ENCODE data around the gene PTPRK. TPM values are rescaled to one million over a fixed set of nuclear protein-coding genes. Genes with fewer than 3 reads are reported as not detected.
A peak's percentile ranks its signal among the peaks of the same experiment; 100 is the strongest.

The PTPRK gene
- total and polyA plus RNA-seq, 4 experiments from 2014 or later = 0.47 to 1.5 (median 0.61) TPM; not detected in 1

GRCh38 chr6:127976796-127977195 is 543.6 kb downstream of the PTPRK start:
- Mint-ChIP-seq H3K4me3 (no peak overlapping the region), H3K4me1 (peaks cover 34 to 46% (median 42%) of the 10 kb centered on the region in 4 donors), H3K27me3 (no peaks in the 10 kb centered on the region), H3K9me3 (peaks cover 0 to 2% (median 0%) of the 10 kb centered on the region in 8 donors), H3K36me3 (peaks cover 0 to 1% of the 10 kb centered on the region in 2 donors), H3K27ac (no peak overlapping the region)
- ChIA-PET CTCF (ENCODE audit: partially characterized antibody) (interaction anchor here (0.9 to 4.7 kb wide), 2 partner anchors 58 to 121 kb away, joined by 3 to 30 read pairs; no protein-coding TSS in a partner anchor), POLR2A (ENCODE audit: partially characterized antibody) (no interaction called here)
- intact Hi-C loops (cut with micrococcal nuclease) = no loop called here
- H3K9me3 ChIP-seq (ENCODE audit: control insufficient read depth in 1 of 2, low read length in 2 of 2) = no peaks in the 10 kb centered on the region
- H3K4me3 ChIP-seq (ENCODE audit: low read length in 2 of 2) = no peak overlapping the region
- H3K27me3 ChIP-seq (ENCODE audit: insufficient read depth, low read length) = no peaks in the 10 kb centered on the region
- H3K27ac ChIP-seq (ENCODE audit: low read depth, low read length) = no peak overlapping the region
- no peaks in the 10 kb centered on the region for H3K36me3 ChIP-seq (ENCODE audit: insufficient read depth, low read length)
- no peak for DNase-seq
- H3K4me1 ChIP-seq (ENCODE audit: insufficient read depth, low read length) = peaks cover 33% of the 10 kb centered on the region

DNA sequence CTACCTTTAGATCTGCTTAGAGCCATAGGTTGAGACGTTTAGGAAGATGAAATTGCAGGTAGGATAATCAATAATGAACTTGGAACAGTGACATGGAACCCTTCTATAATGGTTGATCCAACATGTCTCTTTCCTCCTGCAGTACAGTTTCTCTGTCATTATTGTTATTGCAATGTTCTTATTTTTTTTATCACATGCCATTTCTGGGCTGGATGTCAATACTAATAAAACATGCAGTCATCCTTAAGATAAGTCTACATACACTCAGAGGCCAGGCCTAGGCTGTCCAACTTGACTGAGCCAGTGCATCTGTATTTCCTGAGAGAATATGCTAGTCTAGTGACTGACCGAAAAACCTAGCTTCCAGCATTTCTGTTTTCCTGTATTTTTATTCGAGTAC is 544.3 kb downstream of the PTPRK start:
- H3K4me3 ChIP-seq (ENCODE audit: low read length in 2 of 2) = no peak overlapping the region
- H3K9me3 Mint-ChIP-seq = peaks cover 0 to 2% (median 0%) of the 10 kb centered on the region in 8 donors
- H3K36me3 Mint-ChIP-seq = no peaks in the 10 kb centered on the region
- H3K27me3 ChIP-seq (ENCODE audit: insufficient read depth, low read length) = no peaks in the 10 kb centered on the region
- H3K4me1 ChIP-seq (ENCODE audit: insufficient read depth, low read length) = peaks cover 39% of the 10 kb centered on the region
- ChIA-PET CTCF (ENCODE audit: partially characterized antibody) (interaction anchor here (0.9 to 4.7 kb wide), 2 partner anchors 57 to 121 kb away, joined by 3 to 30 read pairs; no protein-coding TSS in a partner anchor), POLR2A (ENCODE audit: partially characterized antibody) (interaction anchor here (1.1 kb wide), 1 partner anchor 26 kb away, joined by 3 read pairs; no protein-coding TSS in a partner anchor)
- H3K27me3 Mint-ChIP-seq = no peaks in the 10 kb centered on the region
- intact Hi-C loops (cut with micrococcal nuclease) = no loop called here
- H3K4me3 Mint-ChIP-seq = no peak overlapping the region
- no peaks in the 10 kb centered on the region for H3K36me3 ChIP-seq (ENCODE audit: insufficient read depth, low read length)
- H3K27ac ChIP-seq (ENCODE audit: low read depth, low read length) = no peak overlapping the region
- DNase-seq = no peak
- H3K27ac Mint-ChIP-seq = no peak overlapping the region
- H3K9me3 ChIP-seq (ENCODE audit: control insufficient read depth in 1 of 2, low read length in 2 of 2) = no peaks in the 10 kb centered on the region
- H3K4me1 Mint-ChIP-seq = peaks cover 40 to 53% (median 47%) of the 10 kb centered on the region in 4 donors

DNA sequence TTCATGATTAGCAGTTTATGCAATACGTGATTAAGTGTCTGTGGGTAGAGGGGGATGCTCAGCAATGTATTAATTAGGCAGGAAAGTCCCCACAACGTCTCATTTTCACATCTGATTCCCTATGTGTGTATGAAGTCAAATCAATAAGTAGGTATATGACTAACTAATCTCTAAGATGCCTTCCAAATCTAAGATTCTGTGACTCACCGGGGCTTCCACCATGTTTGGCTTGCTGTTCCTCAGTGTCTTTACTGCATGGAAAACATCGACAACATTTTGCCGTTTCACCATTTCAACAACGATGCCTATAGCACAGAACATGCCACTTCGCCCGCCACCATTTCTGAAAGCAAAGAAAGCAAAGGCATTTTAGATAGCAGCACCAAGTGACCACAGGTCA is 547.6 kb downstream of the PTPRK start:
- H3K27me3 ChIP-seq (ENCODE audit: insufficient read depth, low read length) = no peaks in the 10 kb centered on the region
- peak in 1 of 5 donors; percentile 66 for DNase-seq
- H3K9me3 ChIP-seq (ENCODE audit: control insufficient read depth in 1 of 2, low read length in 2 of 2) = no peaks in the 10 kb centered on the region
- Mint-ChIP-seq H3K27me3 (no peaks in the 10 kb centered on the region), H3K4me3 (peak overlapping the region in 7 of 8 donors; percentile 23 to 90 (median 52)), H3K36me3 (no peaks in the 10 kb centered on the region), H3K4me1 (peaks cover 39 to 53% (median 47%) of the 10 kb centered on the region in 4 donors), H3K27ac (peak overlapping the region; percentile 33 to 98 (median 97)), H3K9me3 (peaks cover 0 to 2% (median 0%) of the 10 kb centered on the region in 8 donors)
- intact Hi-C loops (cut with micrococcal nuclease) = loop anchor here (1.0 to 2.0 kb wide), 7 partner anchors 22 to 236 kb away; partner anchors contain the start of gene THEMIS
- CTCF ChIA-PET (ENCODE audit: partially characterized antibody) = interaction anchor here (1.0 to 6.5 kb wide), 9 partner anchors 38 to 355 kb away, joined by 3 to 48 read pairs (median 5); partner anchors contain the start of gene THEMIS
- H3K27ac ChIP-seq (ENCODE audit: low read depth, low read length) = peak overlapping the region; percentile 71
- POLR2A ChIA-PET (ENCODE audit: partially characterized antibody) = interaction anchor here (0.8 to 5.5 kb wide), 18 partner anchors 12 to 117 kb away, joined by 3 to 55 read pairs (median 6); partner anchors contain the start of gene THEMIS
- no peaks in the 10 kb centered on the region for H3K36me3 ChIP-seq (ENCODE audit: insufficient read depth, low read length)
- peak overlapping the region in 1 of 2 donors; percentile 5 for H3K4me3 ChIP-seq (ENCODE audit: low read length in 2 of 2)
- peaks cover 56% of the 10 kb centered on the region for H3K4me1 ChIP-seq (ENCODE audit: insufficient read depth, low read length)

DNA sequence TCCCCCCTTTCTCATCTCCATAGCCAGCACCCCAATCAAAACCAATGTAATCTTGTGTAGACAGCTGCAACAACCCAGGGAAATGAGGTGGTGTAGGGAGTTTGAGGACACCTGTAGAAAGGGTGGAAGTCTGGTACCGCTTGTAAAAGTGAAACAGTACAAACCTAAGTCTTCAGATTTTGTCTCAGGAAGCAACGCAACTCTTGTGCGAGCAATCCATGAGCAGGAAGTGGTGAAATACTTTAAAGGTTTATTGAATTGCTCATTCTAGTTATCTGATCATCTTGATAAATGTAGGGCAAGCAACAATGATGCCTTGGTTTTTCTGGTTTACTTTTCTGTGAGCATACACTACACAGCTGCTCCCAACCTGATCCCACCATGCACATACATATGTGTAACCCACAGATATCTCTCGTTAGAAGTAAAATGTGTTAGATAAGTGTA is 548.4 kb downstream of the PTPRK start:
- peak overlapping the region; percentile 87 to 95 (median 90) for H3K4me3 Mint-ChIP-seq
- H3K36me3 Mint-ChIP-seq = no peaks in the 10 kb centered on the region
- Histone ChIP-seq H3K4me3 (ENCODE audit: low read length in 2 of 2) (peak overlapping the region in 1 of 2 donors; percentile 36), H3K27ac (ENCODE audit: low read depth, low read length) (peak overlapping the region; percentile 71), H3K9me3 (ENCODE audit: control insufficient read depth in 1 of 2, low read length in 2 of 2) (no peaks in the 10 kb centered on the region), H3K27me3 (ENCODE audit: insufficient read depth, low read length) (no peaks in the 10 kb centered on the region), H3K36me3 (ENCODE audit: insufficient read depth, low read length) (no peaks in the 10 kb centered on the region), H3K4me1 (ENCODE audit: insufficient read depth, low read length) (peaks cover 64% of the 10 kb centered on the region)
- peaks cover 41 to 56% (median 46%) of the 10 kb centered on the region in 4 donors for H3K4me1 Mint-ChIP-seq
- H3K9me3 Mint-ChIP-seq = peaks cover 0 to 2% (median 0%) of the 10 kb centered on the region in 8 donors
- no peaks in the 10 kb centered on the region for H3K27me3 Mint-ChIP-seq
- H3K27ac Mint-ChIP-seq = peak overlapping the region; percentile 92 to 98 (median 98)
- ChIA-PET CTCF (ENCODE audit: partially characterized antibody) (interaction anchor here (0.6 to 6.5 kb wide), 12 partner anchors 16 to 456 kb away, joined by 3 to 48 read pairs (median 4); partner anchors contain the start of gene THEMIS), POLR2A (ENCODE audit: partially characterized antibody) (interaction anchor here (0.7 to 5.5 kb wide), 23 partner anchors 11 to 456 kb away, joined by 3 to 55 read pairs (median 5); partner anchors contain the start of gene THEMIS)
- intact Hi-C loops (cut with micrococcal nuclease) = loop anchor here (1.0 to 2.0 kb wide), 7 partner anchors 21 to 235 kb away; partner anchors contain the start of gene THEMIS
- DNase-seq = peak; percentile 81 to 89 (median 83)

DNA sequence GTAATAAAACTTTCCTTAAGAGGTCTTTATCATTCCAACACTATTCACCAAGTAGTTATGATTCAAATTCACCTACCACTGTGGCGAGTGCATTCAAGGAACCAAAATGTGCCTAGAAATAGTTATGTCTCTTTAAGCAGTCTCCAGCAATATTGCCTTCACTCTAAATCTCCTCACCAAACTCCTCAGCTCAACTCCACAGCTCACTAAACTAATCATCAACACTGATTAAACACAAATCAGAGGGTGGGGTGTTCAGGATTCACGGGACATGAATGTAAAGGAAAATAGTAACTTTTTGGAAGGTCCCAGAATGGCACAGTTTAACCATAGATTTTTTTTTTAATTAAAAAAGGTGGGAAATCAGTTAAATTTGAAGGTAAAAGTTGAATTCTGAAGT is 549.0 kb downstream of the PTPRK start:
- Histone ChIP-seq H3K27ac (ENCODE audit: low read depth, low read length) (peak overlapping the region; percentile 71), H3K27me3 (ENCODE audit: insufficient read depth, low read length) (no peaks in the 10 kb centered on the region), H3K36me3 (ENCODE audit: insufficient read depth, low read length) (no peaks in the 10 kb centered on the region), H3K9me3 (ENCODE audit: control insufficient read depth in 1 of 2, low read length in 2 of 2) (no peaks in the 10 kb centered on the region), H3K4me3 (ENCODE audit: low read length in 2 of 2) (peak overlapping the region in 1 of 2 donors; percentile 36), H3K4me1 (ENCODE audit: insufficient read depth, low read length) (peaks cover 64% of the 10 kb centered on the region)
- peak overlapping the region; percentile 87 to 95 (median 90) for H3K4me3 Mint-ChIP-seq
- peaks cover 0 to 2% (median 0%) of the 10 kb centered on the region in 8 donors for H3K9me3 Mint-ChIP-seq
- peaks cover 43 to 61% (median 47%) of the 10 kb centered on the region in 4 donors for H3K4me1 Mint-ChIP-seq
- DNase-seq = no peak
- no peaks in the 10 kb centered on the region for H3K27me3 Mint-ChIP-seq
- ChIA-PET CTCF (ENCODE audit: partially characterized antibody) (interaction anchor here (1.5 to 6.5 kb wide), 3 partner anchors 48 to 357 kb away, joined by 3 to 48 read pairs (median 5); no protein-coding TSS in a partner anchor), POLR2A (ENCODE audit: partially characterized antibody) (interaction anchor here (0.7 to 5.5 kb wide), 18 partner anchors 11 to 455 kb away, joined by 3 to 55 read pairs (median 6); partner anchors contain the start of gene THEMIS)
- no peaks in the 10 kb centered on the region for H3K36me3 Mint-ChIP-seq
- intact Hi-C loops (cut with micrococcal nuclease) = no loop called here
- peak overlapping the region; percentile 92 to 98 (median 98) for H3K27ac Mint-ChIP-seq

- Mint-ChIP-seq H3K4me3 (peak overlapping the region in 4 of 8 donors; percentile 26 to 71 (median 50)), H3K27me3 (no peaks in the 10 kb centered on the region), H3K36me3 (no peaks in the 10 kb centered on the region), H3K9me3 (peaks cover 0 to 3% (median 0%) of the 10 kb centered on the region in 8 donors), H3K27ac (peak overlapping the region in 4 of 7 donors; percentile 52 to 84 (median 77)), H3K4me1 (peaks cover 41 to 61% (median 47%) of the 10 kb centered on the region in 4 donors)
- H3K9me3 ChIP-seq (ENCODE audit: control insufficient read depth in 1 of 2, low read length in 2 of 2) = no peaks in the 10 kb centered on the region
- intact Hi-C loops (cut with micrococcal nuclease) = no loop called here
- peaks cover 64% of the 10 kb centered on the region for H3K4me1 ChIP-seq (ENCODE audit: insufficient read depth, low read length)
- no peak overlapping the region for H3K27ac ChIP-seq (ENCODE audit: low read depth, low read length)
- DNase-seq = no peak
- H3K27me3 ChIP-seq (ENCODE audit: insufficient read depth, low read length) = no peaks in the 10 kb centered on the region
- no peaks in the 10 kb centered on the region for H3K36me3 ChIP-seq (ENCODE audit: insufficient read depth, low read length)
- ChIA-PET POLR2A (ENCODE audit: partially characterized antibody) (interaction anchor here (0.6 to 5.5 kb wide), 9 partner anchors 17 to 647 kb away, joined by 3 to 55 read pairs (median 5); partner anchors contain the start of gene THEMIS), CTCF (ENCODE audit: partially characterized antibody) (interaction anchor here (1.3 to 6.5 kb wide), 5 partner anchors 19 to 115 kb away, joined by 3 to 48 read pairs (median 5); partner anchors contain the start of gene THEMIS)
- H3K4me3 ChIP-seq (ENCODE audit: low read length in 2 of 2) = no peak overlapping the region
These were observed 550.7 kb downstream of the PTPRK start for GRCh38 chr6:127969701-127970100.

DNA sequence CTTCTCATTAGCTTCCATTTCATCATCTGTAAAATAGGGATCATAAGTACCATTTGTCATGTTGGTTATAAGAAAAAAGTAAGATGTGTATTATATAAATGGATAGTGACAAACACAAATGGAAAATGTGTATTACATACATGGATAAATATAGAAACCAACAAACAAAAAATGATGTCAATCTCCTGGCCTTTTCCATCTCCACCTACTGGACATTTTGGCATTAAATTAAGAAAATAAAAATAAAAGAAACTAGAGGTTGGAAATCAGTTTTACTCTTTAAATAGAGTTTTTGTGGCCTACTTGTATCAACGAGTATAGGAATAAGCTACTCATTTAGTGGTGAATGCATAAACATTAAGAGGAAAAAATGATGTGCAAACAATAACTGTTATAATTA is 552.0 kb downstream of the PTPRK start:
- no peak for DNase-seq
- Mint-ChIP-seq H3K9me3 (peaks cover 0 to 2% (median 0%) of the 10 kb centered on the region in 8 donors), H3K36me3 (no peaks in the 10 kb centered on the region), H3K4me3 (no peak overlapping the region), H3K27ac (no peak overlapping the region), H3K4me1 (peaks cover 30 to 49% (median 35%) of the 10 kb centered on the region in 4 donors), H3K27me3 (no peaks in the 10 kb centered on the region)
- CTCF ChIA-PET (ENCODE audit: partially characterized antibody) = interaction anchor here (1.2 to 6.5 kb wide), 8 partner anchors 10 to 114 kb away, joined by 4 to 48 read pairs (median 5); partner anchors contain the start of gene THEMIS
- Histone ChIP-seq H3K27me3 (ENCODE audit: insufficient read depth, low read length) (no peaks in the 10 kb centered on the region), H3K4me3 (ENCODE audit: low read length in 2 of 2) (no peak overlapping the region), H3K27ac (ENCODE audit: low read depth, low read length) (no peak overlapping the region), H3K9me3 (ENCODE audit: control insufficient read depth in 1 of 2, low read length in 2 of 2) (no peaks in the 10 kb centered on the region), H3K4me1 (ENCODE audit: insufficient read depth, low read length) (peaks cover 52% of the 10 kb centered on the region), H3K36me3 (ENCODE audit: insufficient read depth, low read length) (no peaks in the 10 kb centered on the region)
- POLR2A ChIA-PET (ENCODE audit: partially characterized antibody) = interaction anchor here (0.7 to 5.5 kb wide), 7 partner anchors 16 to 113 kb away, joined by 3 to 55 read pairs (median 5); partner anchors contain the start of gene THEMIS
- intact Hi-C loops (cut with micrococcal nuclease) = no loop called here
